ELF-1 (cell line): ENCODE results near the gene PIGC.

ENCODE experiments used
- DNase-seq: peaks from one replicate; pipeline ENCODE4 v3.0.0-alpha.2; 2016; ENCODE audit warnings: low read depth, low spot score

PIGC gene

GRCh38 chr1:172443666-172444453 lies at the start of gene PIGC:
PIGC (minus strand) TSS chr1:172444069; CDS start chr1:172442622, 1,447 bp downstream.
- DNase-seq: peak; percentile 93

GRCh38 chr1:172492421-172492820 lies 48.6 kb upstream of the PIGC start:
- no peak for DNase-seq

GRCh38 chr1:172489847-172490246 lies 46.0 kb upstream of the PIGC start:
- DNase-seq: no peak

GRCh38 chr1:172488393-172488792 lies 44.5 kb upstream of the PIGC start:
- no peak for DNase-seq

- DNase-seq: peak; percentile 26
These were observed 43.7 kb upstream of the PIGC start for GRCh38 chr1:172487550-172487949.

- no peak for DNase-seq
These were observed 43.1 kb upstream of the PIGC start for GRCh38 chr1:172486805-172487454.

GRCh38 chr1:172485626-172486025 lies 41.8 kb upstream of the PIGC start:
- no peak for DNase-seq

GRCh38 chr1:172484252-172484651 lies 40.4 kb upstream of the PIGC start:
- no peak for DNase-seq

- no peak for DNase-seq
These were observed 39.6 kb upstream of the PIGC start for GRCh38 chr1:172483448-172483847.

GRCh38 chr1:172482044-172482443 lies 38.2 kb upstream of the PIGC start:
- DNase-seq: no peak

- DNase-seq: no peak
These were observed 36.6 kb upstream of the PIGC start for GRCh38 chr1:172480431-172480830.

- DNase-seq: no peak
These were observed 34.6 kb upstream of the PIGC start for GRCh38 chr1:172478485-172478884.

- peak; percentile 80 for DNase-seq
These were observed 33.9 kb upstream of the PIGC start for GRCh38 chr1:172477741-172478140.

- no peak for DNase-seq
These were observed 33.3 kb upstream of the PIGC start for GRCh38 chr1:172477216-172477615.

- peak; percentile 66 for DNase-seq
These were observed 32.4 kb upstream of the PIGC start for GRCh38 chr1:172476218-172476811.

- no peak for DNase-seq
These were observed 30.0 kb upstream of the PIGC start for GRCh38 chr1:172473842-172474241.

- no peak for DNase-seq
These were observed 29.4 kb upstream of the PIGC start for GRCh38 chr1:172473302-172473701.

- DNase-seq: no peak
These were observed 28.6 kb upstream of the PIGC start for GRCh38 chr1:172472495-172472894.

- no peak for DNase-seq
These were observed 27.8 kb upstream of the PIGC start for GRCh38 chr1:172471666-172472065.

- DNase-seq: no peak
These were observed 26.3 kb upstream of the PIGC start for GRCh38 chr1:172470149-172470548.

GRCh38 chr1:172469717-172470116 lies 25.8 kb upstream of the PIGC start:
- DNase-seq: no peak

GRCh38 chr1:172468296-172468695 lies 24.4 kb upstream of the PIGC start:
- DNase-seq: no peak

- no peak for DNase-seq
These were observed 23.6 kb upstream of the PIGC start for GRCh38 chr1:172467446-172467845.
